HepG2 (cell line): ENCODE measurements around the gene PRMT2. TPM values are rescaled to one million over a fixed set of nuclear protein-coding genes. Genes with fewer than 3 reads are reported as not detected.

Source experiments
- ATAC-seq: fragments of 200-7000 bp; cut with Tn5 transposase; 3 replicates; pipeline ENCODE4 v1.9.1; 2020; ENCODE audit warnings: mild to moderate bottlenecking, moderate library complexity
- BruUV-seq: library from RNA; stranded (reverse); fragments of 400-500 nt; replicated peaks from 2 replicates; lab custom pipeline; 2021; lab: Mats Ljungman, UMichigan
- CTCF ChIA-PET: fragments of 300-600 bp; formaldehyde crosslinking; extraction: SDS; loops from one replicate; lab custom pipeline; 2021; ENCODE audit warnings: low total read pairs, inconsistent platforms, low intra/inter-chr PET ratio; lab: Yijun Ruan, JAX
- POLR2A ChIA-PET: fragments of 350-600 bp; sonication (Branson Sonifier 250); formaldehyde crosslinking; loops from one replicate; lab custom pipeline; 2020; ENCODE audit warnings: antibody characterized with exemption, inconsistent platforms; lab: Yijun Ruan, JAX
- DNase-seq: peaks from one replicate; pipeline ENCODE4 v3.0.0-alpha.2; 2015; ENCODE audit warnings: low spot score
- FAIRE-seq: peaks from 3 replicates; lab custom pipeline; 2011; peaks lifted over from hg19 to GRCh38; lab: Jason Lieb, UNC
- H2AFZ ChIP-seq: one replicate; pipeline ENCODE4 v1.6.1; 2011; ENCODE audit warnings: low read length, inconsistent platforms
- H3K27ac ChIP-seq: fragments of 300-600 bp; 3 replicates; pipeline ENCODE4 v1.8.0; 2011; ENCODE audit warnings: mixed run types, mild to moderate bottlenecking, mixed read lengths, low read length, inconsistent platforms; ENCODE audit not compliant: insufficient read depth; ENCODE audit errors: extremely low read length
- H3K27me3 ChIP-seq, 2 experiments: fragments of 200-600 bp in 1 of 2; 2 replicates in 1 of 2; 3 replicates in 1 of 2; pipeline versions ENCODE4 v1.6.0 to v1.8.0; 2011; ENCODE audit warnings: low read length in 2 of 2, mild to moderate bottlenecking in 2 of 2, moderate library complexity in 2 of 2, inconsistent platforms in 1 of 2; ENCODE audit not compliant: insufficient read depth in 2 of 2, control insufficient read depth in 1 of 2
- H3K36me3 ChIP-seq, 2 experiments: fragments of 200-600 bp in 1 of 2; replicated peaks in 1 of 2; 2 replicates in 1 of 2; 3 replicates in 1 of 2; pipeline versions ENCODE4 v1.5.1 to v1.8.0; 2011; ENCODE audit warnings: low read length in 2 of 2, inconsistent platforms in 1 of 2; ENCODE audit not compliant: insufficient read depth in 2 of 2, control insufficient read depth in 1 of 2
- H3K4me1 ChIP-seq: 2 replicates; pipeline ENCODE4 v1.5.1; 2012; ENCODE audit warnings: low read length, inconsistent platforms; ENCODE audit not compliant: insufficient read depth
- H3K4me2 ChIP-seq: 2 replicates; pipeline ENCODE4 v1.6.0; 2011; ENCODE audit warnings: low read depth, low read length, inconsistent platforms
- H3K4me3 ChIP-seq, 3 experiments: fragments of 200-600 bp in 1 of 3; sonication (generic), shearing (Covaris generic) in 1 of 3; replicated peaks in 1 of 3; 2 replicates each; pipeline ENCODE4 v1.5.1; 2011 to 2016; ENCODE audit warnings: low read length in 3 of 3, inconsistent platforms in 2 of 3, low read depth in 2 of 3, mild to moderate bottlenecking in 2 of 3, control low read depth in 1 of 3, mixed read lengths in 1 of 3; ENCODE audit not compliant: insufficient read depth in 1 of 3
- H3K79me2 ChIP-seq: one replicate; pipeline ENCODE4 v1.6.1; 2011; ENCODE audit warnings: low read length, inconsistent platforms; ENCODE audit not compliant: insufficient read depth
- H3K9ac ChIP-seq: 2 replicates; pipeline ENCODE4 v1.6.0; 2011; ENCODE audit warnings: mild to moderate bottlenecking, low read depth, low read length, inconsistent platforms; ENCODE audit not compliant: insufficient read depth
- H3K9me3 ChIP-seq: 2 replicates; pipeline ENCODE4 v1.5.1; 2012; ENCODE audit warnings: mild to moderate bottlenecking, low read length
- H4K20me1 ChIP-seq: 2 replicates; pipeline ENCODE4 v1.6.0; 2011; ENCODE audit warnings: inconsistent platforms, mild to moderate bottlenecking, low read length, moderate library complexity; ENCODE audit not compliant: insufficient read depth
- KLF16 ChIP-seq, 2 experiments: sonication (generic) in 1 of 2; formaldehyde crosslinking in 1 of 2; IDR thresholded peaks; 2 replicates each; pipeline versions ENCODE4 v1.6.1 to v1.8.0; 2016 to 2023; ENCODE audit warnings: missing genetic modification reagents in 2 of 2, missing compliant biosample characterization in 1 of 2
- REXO4 ChIP-seq: sonication (generic); formaldehyde crosslinking; IDR thresholded peaks from 2 replicates; pipeline ENCODE4 v1.8.0; 2022; ENCODE audit warnings: missing genetic modification reagents, mild to moderate bottlenecking, borderline replicate concordance
- SIN3B ChIP-seq: fragments of 150-350 bp; IDR thresholded peaks from 2 replicates; pipeline ENCODE4 v1.6.1; 2014; ENCODE audit warnings: low read length
- SUZ12 ChIP-seq: fragments of 150-350 bp; IDR thresholded peaks from 2 replicates; pipeline ENCODE4 v1.6.1; 2014; ENCODE audit warnings: low read depth, low read length
- TBX3 ChIP-seq: fragments of 450-650 bp; IDR thresholded peaks from 2 replicates; pipeline ENCODE4 v1.6.1; 2017; ENCODE audit warnings: antibody characterized with exemption, mild to moderate bottlenecking, inconsistent platforms, borderline replicate concordance
- ZNF367 ChIP-seq: sonication (generic); formaldehyde crosslinking; IDR thresholded peaks from 2 replicates; pipeline ENCODE4 v1.4.0; 2020; ENCODE audit warnings: missing genetic modification reagents, borderline replicate concordance
- WGBS: methylation state at CpG from one replicate; pipeline ENCODE4 v1.1.6; 2017; ENCODE audit warnings: low lambda C conversion rate; 5-methylcytosine and 5-hydroxymethylcytosine counted together
- in situ Hi-C: cut with HindIII; loops from 2 replicates; pipeline ENCODE4 v1.10.0; 2017; ENCODE audit warnings: low pct_unique_long_range_greater_than_20kb; ENCODE audit not compliant: extremely low pct_ligation_motif_present
- intact Hi-C: fragments of 100-400 bp; cut with micrococcal nuclease; formaldehyde crosslinking; loops from one replicate; pipeline ENCODE4 v1.10.0; 2022; ENCODE audit not compliant: unreplicated experiment
- polyA plus RNA-seq, 8 experiments: library from polyadenylated mRNA; depleted of rRNA in 3 of 8; stranded (reverse) in 7 of 8; unstranded in 1 of 8; fragments of >200 nt; fragmentation: Illumina TruSeq in 4 of 8; extraction: Trizol in 4 of 8; gene quantifications; 2 replicates each; pipeline versions ENCODE4 v1.2.1 to v1.2.3, GENCODE V29; 2011 to 2016; ENCODE audit warnings: low read depth in 4 of 8, missing spikeins in 1 of 8, mixed read lengths in 1 of 8; ENCODE audit not compliant: insufficient read depth in 1 of 8
- total RNA-seq, 5 experiments: library from RNA; depleted of rRNA; stranded (reverse); fragments of >200 nt; fragmentation: Illumina TruSeq; extraction: Trizol; gene quantifications; 2 replicates each; pipeline ENCODE4 v1.2.3, GENCODE V29; 2016; ENCODE audit warnings: low read depth in 1 of 5
- TF ChIP-seq, protein P1 (sequence below): sonication (generic); formaldehyde crosslinking; IDR thresholded peaks from 2 replicates; pipeline ENCODE4 v1.4.0; 2020; ENCODE audit warnings: missing genetic modification reagents, borderline replicate concordance
- TF ChIP-seq, protein P2 (sequence below): IDR thresholded peaks from 2 replicates; pipeline ENCODE4 v1.6.1; 2016; ENCODE audit warnings: low read depth
- TF ChIP-seq, protein P3 (sequence below): sonication (generic); formaldehyde crosslinking; IDR thresholded peaks from 2 replicates; pipeline ENCODE4 v1.4.0; 2020; ENCODE audit warnings: mild to moderate bottlenecking, missing genetic modification reagents
- TF ChIP-seq, protein P4 (sequence below): sonication (generic); formaldehyde crosslinking; IDR thresholded peaks from 2 replicates; pipeline ENCODE4 v1.8.1; 2022; ENCODE audit warnings: low read depth, mild to moderate bottlenecking, missing genetic modification reagents

The PRMT2 gene
- total and polyA plus RNA-seq, 2 of the 13 experiments (the other 11 are each of a cell fraction or from before 2014, with no cell fraction given): 54.4 to 78.8 TPM

DNA sequence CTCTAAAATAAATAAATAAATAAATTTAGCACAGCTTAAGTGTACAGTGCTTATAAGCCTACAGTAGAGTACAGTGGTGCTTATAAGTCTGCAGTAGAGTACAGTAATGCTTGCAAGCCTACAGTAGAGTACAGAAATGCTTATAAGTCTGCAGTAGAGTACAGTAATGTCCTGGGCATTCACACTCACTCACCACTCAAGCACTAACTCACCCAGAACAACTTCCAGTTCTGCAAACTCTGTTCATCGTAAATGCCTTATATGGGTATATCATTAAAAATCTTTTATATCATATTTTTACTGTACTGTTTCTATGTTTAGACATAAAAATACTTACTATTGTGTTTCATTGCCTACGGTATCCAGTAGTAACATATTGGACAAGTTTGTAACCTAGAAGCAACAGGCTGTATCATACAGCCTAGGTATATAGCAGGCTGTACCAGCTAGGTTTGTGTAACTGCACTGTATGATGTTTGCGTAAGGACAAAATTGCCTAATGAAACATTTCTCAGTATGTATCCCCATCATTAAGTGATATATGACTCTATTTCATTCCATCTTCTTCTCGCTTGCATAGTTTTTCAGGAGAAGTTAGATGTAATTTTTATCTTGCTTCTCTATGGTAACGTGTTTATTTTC lies 16.6 kb upstream of the PRMT2 start:
- FAIRE-seq (no peak), ATAC-seq (no peak), DNase-seq (no peak)
- no peak overlapping the region for H3K4me3 ChIP-seq
- H2AFZ ChIP-seq: no peak overlapping the region
- no peaks in the 10 kb centered on the region for H3K36me3 ChIP-seq
- H3K79me2 ChIP-seq: no peaks in the 10 kb centered on the region
- in situ Hi-C loops: no loop called here
- ChIA-PET CTCF (no interaction called here), POLR2A (interaction anchor here (1.1 kb wide), 1 partner anchor 16 kb away, joined by 3 read pairs; the partner anchor contains the start of gene PRMT2)
- H3K9ac ChIP-seq: no peak overlapping the region
- H3K27ac ChIP-seq: no peak overlapping the region
- no peak overlapping the region for H3K4me2 ChIP-seq
- H3K4me1 ChIP-seq: peaks cover 36% of the 10 kb centered on the region
- no peaks in the 10 kb centered on the region for H3K9me3 ChIP-seq
- no peaks in the 10 kb centered on the region for H4K20me1 ChIP-seq
- BruUV-seq: no TSS peak
- 95% methylated on average over 5 of the region's 5 CpGs for WGBS
- intact Hi-C loops: no loop called here
- no peaks in the 10 kb centered on the region for H3K27me3 ChIP-seq
- TF ChIP-seq, protein P1, sequence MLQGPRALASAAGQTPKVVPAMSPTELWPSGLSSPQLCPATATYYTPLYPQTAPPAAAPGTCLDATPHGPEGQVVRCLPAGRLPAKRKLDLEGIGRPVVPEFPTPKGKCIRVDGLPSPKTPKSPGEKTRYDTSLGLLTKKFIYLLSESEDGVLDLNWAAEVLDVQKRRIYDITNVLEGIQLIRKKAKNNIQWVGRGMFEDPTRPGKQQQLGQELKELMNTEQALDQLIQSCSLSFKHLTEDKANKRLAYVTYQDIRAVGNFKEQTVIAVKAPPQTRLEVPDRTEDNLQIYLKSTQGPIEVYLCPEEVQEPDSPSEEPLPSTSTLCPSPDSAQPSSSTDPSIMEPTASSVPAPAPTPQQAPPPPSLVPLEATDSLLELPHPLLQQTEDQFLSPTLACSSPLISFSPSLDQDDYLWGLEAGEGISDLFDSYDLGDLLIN (CRISPR knock-in tag): no peak
- no peak for TF ChIP-seq ZNF367
- TF ChIP-seq, protein P2, sequence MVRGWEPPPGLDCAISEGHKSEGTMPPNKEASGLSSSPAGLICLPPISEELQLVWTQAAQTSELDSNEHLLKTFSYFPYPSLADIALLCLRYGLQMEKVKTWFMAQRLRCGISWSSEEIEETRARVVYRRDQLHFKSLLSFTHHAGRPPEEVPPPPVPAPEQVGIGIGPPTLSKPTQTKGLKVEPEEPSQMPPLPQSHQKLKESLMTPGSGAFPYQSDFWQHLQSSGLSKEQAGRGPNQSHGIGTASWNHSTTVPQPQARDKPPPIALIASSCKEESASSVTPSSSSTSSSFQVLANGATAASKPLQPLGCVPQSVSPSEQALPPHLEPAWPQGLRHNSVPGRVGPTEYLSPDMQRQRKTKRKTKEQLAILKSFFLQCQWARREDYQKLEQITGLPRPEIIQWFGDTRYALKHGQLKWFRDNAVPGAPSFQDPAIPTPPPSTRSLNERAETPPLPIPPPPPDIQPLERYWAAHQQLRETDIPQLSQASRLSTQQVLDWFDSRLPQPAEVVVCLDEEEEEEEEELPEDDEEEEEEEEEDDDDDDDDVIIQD (CRISPR knock-in tag): no peak
- TF ChIP-seq REXO4 (CRISPR knock-in tag): no peak
- TF ChIP-seq, protein P3, sequence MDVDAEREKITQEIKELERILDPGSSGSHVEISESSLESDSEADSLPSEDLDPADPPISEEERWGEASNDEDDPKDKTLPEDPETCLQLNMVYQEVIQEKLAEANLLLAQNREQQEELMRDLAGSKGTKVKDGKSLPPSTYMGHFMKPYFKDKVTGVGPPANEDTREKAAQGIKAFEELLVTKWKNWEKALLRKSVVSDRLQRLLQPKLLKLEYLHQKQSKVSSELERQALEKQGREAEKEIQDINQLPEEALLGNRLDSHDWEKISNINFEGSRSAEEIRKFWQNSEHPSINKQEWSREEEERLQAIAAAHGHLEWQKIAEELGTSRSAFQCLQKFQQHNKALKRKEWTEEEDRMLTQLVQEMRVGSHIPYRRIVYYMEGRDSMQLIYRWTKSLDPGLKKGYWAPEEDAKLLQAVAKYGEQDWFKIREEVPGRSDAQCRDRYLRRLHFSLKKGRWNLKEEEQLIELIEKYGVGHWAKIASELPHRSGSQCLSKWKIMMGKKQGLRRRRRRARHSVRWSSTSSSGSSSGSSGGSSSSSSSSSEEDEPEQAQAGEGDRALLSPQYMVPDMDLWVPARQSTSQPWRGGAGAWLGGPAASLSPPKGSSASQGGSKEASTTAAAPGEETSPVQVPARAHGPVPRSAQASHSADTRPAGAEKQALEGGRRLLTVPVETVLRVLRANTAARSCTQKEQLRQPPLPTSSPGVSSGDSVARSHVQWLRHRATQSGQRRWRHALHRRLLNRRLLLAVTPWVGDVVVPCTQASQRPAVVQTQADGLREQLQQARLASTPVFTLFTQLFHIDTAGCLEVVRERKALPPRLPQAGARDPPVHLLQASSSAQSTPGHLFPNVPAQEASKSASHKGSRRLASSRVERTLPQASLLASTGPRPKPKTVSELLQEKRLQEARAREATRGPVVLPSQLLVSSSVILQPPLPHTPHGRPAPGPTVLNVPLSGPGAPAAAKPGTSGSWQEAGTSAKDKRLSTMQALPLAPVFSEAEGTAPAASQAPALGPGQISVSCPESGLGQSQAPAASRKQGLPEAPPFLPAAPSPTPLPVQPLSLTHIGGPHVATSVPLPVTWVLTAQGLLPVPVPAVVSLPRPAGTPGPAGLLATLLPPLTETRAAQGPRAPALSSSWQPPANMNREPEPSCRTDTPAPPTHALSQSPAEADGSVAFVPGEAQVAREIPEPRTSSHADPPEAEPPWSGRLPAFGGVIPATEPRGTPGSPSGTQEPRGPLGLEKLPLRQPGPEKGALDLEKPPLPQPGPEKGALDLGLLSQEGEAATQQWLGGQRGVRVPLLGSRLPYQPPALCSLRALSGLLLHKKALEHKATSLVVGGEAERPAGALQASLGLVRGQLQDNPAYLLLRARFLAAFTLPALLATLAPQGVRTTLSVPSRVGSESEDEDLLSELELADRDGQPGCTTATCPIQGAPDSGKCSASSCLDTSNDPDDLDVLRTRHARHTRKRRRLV: no peak
- no peak for TF ChIP-seq SIN3B
- TF ChIP-seq, protein P4, sequence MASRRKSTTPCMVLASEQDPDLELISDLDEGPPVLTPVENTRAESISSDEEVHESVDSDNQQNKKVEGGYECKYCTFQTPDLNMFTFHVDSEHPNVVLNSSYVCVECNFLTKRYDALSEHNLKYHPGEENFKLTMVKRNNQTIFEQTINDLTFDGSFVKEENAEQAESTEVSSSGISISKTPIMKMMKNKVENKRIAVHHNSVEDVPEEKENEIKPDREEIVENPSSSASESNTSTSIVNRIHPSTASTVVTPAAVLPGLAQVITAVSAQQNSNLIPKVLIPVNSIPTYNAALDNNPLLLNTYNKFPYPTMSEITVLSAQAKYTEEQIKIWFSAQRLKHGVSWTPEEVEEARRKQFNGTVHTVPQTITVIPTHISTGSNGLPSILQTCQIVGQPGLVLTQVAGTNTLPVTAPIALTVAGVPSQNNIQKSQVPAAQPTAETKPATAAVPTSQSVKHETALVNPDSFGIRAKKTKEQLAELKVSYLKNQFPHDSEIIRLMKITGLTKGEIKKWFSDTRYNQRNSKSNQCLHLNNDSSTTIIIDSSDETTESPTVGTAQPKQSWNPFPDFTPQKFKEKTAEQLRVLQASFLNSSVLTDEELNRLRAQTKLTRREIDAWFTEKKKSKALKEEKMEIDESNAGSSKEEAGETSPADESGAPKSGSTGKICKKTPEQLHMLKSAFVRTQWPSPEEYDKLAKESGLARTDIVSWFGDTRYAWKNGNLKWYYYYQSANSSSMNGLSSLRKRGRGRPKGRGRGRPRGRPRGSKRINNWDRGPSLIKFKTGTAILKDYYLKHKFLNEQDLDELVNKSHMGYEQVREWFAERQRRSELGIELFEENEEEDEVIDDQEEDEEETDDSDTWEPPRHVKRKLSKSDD (CRISPR knock-in tag): no peak
- no peak for TF ChIP-seq SUZ12
- TF ChIP-seq TBX3: no peak
- no peak for TF ChIP-seq KLF16 (CRISPR knock-in tag; IDR thresholded peaks at IDR 0.05)
